Measurements from ENCODE around the gene MUSTN1. TPM values are rescaled to one million over a fixed set of nuclear protein-coding genes. Genes with fewer than 3 reads are reported as not detected.

The MUSTN1 gene
- total and polyA plus RNA-seq, 2 donors (not counting 1 experiment from before 2014, with no cell fraction given): 0.79 to 11.2 TPM

DNA sequence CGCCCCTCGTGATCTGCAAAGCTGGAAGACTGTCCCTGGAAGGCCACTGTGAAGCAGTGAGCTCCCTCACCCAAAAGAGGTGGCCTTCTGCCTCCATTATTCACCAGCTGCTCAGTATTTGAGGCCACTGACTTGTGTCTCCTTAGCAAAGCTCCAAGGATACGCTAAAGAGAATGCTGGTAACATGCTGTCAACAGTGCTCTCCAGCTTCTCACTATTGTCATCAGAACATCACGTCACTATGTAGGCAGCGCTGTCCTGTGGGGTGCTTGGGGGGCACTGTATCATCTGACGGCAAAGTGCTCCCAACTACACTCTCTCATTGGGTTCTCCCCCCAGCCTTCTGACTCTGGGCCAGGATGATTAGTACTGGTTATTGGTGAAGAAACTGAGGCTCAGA lies 18.6 kb downstream of the MUSTN1 start:
- Histone ChIP-seq H3K4me1 (ENCODE audit: control insufficient read depth in 2 of 2, insufficient read depth in 2 of 2, low read length in 2 of 2) (no peaks in the 10 kb centered on the region), H3K9ac (ENCODE audit: low read length) (no peak overlapping the region), H3K4me3 (ENCODE audit: control extremely low read depth in 1 of 5, extremely low read depth in 1 of 5, insufficient read depth in 1 of 5, low read depth in 2 of 5, low read length in 4 of 5) (no peak overlapping the region), H3K9me3 (ENCODE audit: control extremely low read depth in 1 of 3, control insufficient read depth in 2 of 3, insufficient read depth in 1 of 3, low read length in 2 of 3) (no peaks in the 10 kb centered on the region), H3K27me3 (replicated peaks in 1 of 4; ENCODE audit: control extremely low read depth in 1 of 4, control insufficient read depth in 3 of 4, insufficient read depth in 4 of 4, low read length in 3 of 4) (no peaks in the 10 kb centered on the region), H3K4me2 (replicated peaks; ENCODE audit: low read depth, low read length, poor library complexity, severe bottlenecking) (no peak overlapping the region), H4K20me1 (ENCODE audit: control insufficient read depth, insufficient read depth, low read length, poor library complexity, severe bottlenecking) (no peaks in the 10 kb centered on the region), H3K27ac (ENCODE audit: low read length in 2 of 2) (no peak overlapping the region), H3K36me3 (replicated peaks in 1 of 2; ENCODE audit: control extremely low read depth in 1 of 2, control insufficient read depth in 1 of 2, extremely low read depth in 1 of 2, insufficient read depth in 2 of 2, low read length in 1 of 2) (no peaks in the 10 kb centered on the region), H2AFZ (ENCODE audit: insufficient read depth, low read depth, low read length, poor library complexity, severe bottlenecking) (no peak overlapping the region), H3K79me2 (ENCODE audit: control insufficient read depth, insufficient read depth, low read length) (no peaks in the 10 kb centered on the region)
- no peak overlapping the region for H3K27ac Mint-ChIP-seq
- H3K4me3 Mint-ChIP-seq: no peak overlapping the region
- H3K4me1 Mint-ChIP-seq: no peaks in the 10 kb centered on the region
- no peak for ATAC-seq (ENCODE audit: low read depth)
- ChIA-PET CTCF (interaction anchor here (1.7 kb wide), 1 partner anchor 17 kb away, joined by 3 read pairs; no protein-coding TSS in a partner anchor), POLR2A (no interaction called here)
- no peaks in the 10 kb centered on the region for H3K27me3 Mint-ChIP-seq
- intact Hi-C loops (cut with micrococcal nuclease): no loop called here
- no peak for TF ChIP-seq EZH2 (IDR thresholded peaks at IDR 0.05; ENCODE audit: borderline replicate concordance, insufficient read depth, low read depth, low read length, poor library complexity, severe bottlenecking)
- TF ChIP-seq, protein P1, sequence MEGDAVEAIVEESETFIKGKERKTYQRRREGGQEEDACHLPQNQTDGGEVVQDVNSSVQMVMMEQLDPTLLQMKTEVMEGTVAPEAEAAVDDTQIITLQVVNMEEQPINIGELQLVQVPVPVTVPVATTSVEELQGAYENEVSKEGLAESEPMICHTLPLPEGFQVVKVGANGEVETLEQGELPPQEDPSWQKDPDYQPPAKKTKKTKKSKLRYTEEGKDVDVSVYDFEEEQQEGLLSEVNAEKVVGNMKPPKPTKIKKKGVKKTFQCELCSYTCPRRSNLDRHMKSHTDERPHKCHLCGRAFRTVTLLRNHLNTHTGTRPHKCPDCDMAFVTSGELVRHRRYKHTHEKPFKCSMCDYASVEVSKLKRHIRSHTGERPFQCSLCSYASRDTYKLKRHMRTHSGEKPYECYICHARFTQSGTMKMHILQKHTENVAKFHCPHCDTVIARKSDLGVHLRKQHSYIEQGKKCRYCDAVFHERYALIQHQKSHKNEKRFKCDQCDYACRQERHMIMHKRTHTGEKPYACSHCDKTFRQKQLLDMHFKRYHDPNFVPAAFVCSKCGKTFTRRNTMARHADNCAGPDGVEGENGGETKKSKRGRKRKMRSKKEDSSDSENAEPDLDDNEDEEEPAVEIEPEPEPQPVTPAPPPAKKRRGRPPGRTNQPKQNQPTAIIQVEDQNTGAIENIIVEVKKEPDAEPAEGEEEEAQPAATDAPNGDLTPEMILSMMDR (IDR thresholded peaks at IDR 0.05): no peak
- no peaks in the 10 kb centered on the region for H3K9me3 Mint-ChIP-seq (ENCODE audit: insufficient read depth)
- no peak for DNase-seq
- 92% methylated on average over 2 of the region's 6 CpGs for WGBS (ENCODE audit: insufficient coverage)

DNA sequence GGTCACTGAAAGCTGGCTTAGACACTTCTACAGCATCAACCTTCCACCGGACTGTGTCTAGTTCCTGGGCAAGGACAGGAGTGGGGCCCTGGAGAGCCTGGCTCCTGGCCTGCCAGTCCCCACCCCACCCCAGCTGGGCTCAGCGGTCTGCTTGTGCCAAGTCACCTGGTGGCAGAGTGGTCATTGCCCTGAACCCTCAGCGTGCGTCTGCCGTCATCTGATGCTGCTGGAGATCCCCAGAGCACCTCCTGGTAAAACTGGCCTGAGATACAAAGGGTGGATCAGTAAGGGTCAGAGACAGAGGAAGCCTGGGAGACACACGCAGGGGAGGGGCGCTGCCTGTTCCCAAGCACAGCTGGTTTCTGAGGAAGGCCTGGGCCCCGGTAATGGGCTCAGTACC lies 21.0 kb downstream of the MUSTN1 start:
- CTCF ChIA-PET: no interaction called here
- H4K20me1 ChIP-seq (ENCODE audit: control insufficient read depth, insufficient read depth, low read length, poor library complexity, severe bottlenecking): no peaks in the 10 kb centered on the region
- H3K9ac ChIP-seq (ENCODE audit: low read length): no peak overlapping the region
- ATAC-seq (ENCODE audit: low read depth): no peak
- TF ChIP-seq, protein P1 (IDR thresholded peaks at IDR 0.05): no peak
- TF ChIP-seq EZH2 (IDR thresholded peaks at IDR 0.05; ENCODE audit: borderline replicate concordance, insufficient read depth, low read depth, low read length, poor library complexity, severe bottlenecking): no peak
- WGBS (ENCODE audit: insufficient coverage): 97% methylated on average over 8 of the region's 8 CpGs
- no peaks in the 10 kb centered on the region for H3K79me2 ChIP-seq (ENCODE audit: control insufficient read depth, insufficient read depth, low read length)
- intact Hi-C loops (cut with micrococcal nuclease): no loop called here
- no peak overlapping the region for H3K4me2 ChIP-seq (replicated peaks; ENCODE audit: low read depth, low read length, poor library complexity, severe bottlenecking)
- H3K36me3 ChIP-seq (replicated peaks in 1 of 2; ENCODE audit: control extremely low read depth in 1 of 2, control insufficient read depth in 1 of 2, extremely low read depth in 1 of 2, insufficient read depth in 2 of 2, low read length in 1 of 2): no peaks in the 10 kb centered on the region
- no peaks in the 10 kb centered on the region for H3K9me3 Mint-ChIP-seq (ENCODE audit: insufficient read depth)
- H2AFZ ChIP-seq (ENCODE audit: insufficient read depth, low read depth, low read length, poor library complexity, severe bottlenecking): no peak overlapping the region
- no peaks in the 10 kb centered on the region for H3K27me3 Mint-ChIP-seq
- no peaks in the 10 kb centered on the region for H3K9me3 ChIP-seq (ENCODE audit: control extremely low read depth in 1 of 3, control insufficient read depth in 2 of 3, insufficient read depth in 1 of 3, low read length in 2 of 3)
- no peaks in the 10 kb centered on the region for H3K27me3 ChIP-seq (replicated peaks in 1 of 4; ENCODE audit: control extremely low read depth in 1 of 4, control insufficient read depth in 3 of 4, insufficient read depth in 4 of 4, low read length in 3 of 4)
- no peak overlapping the region for H3K27ac ChIP-seq (ENCODE audit: low read length in 2 of 2)
- no peaks in the 10 kb centered on the region for H3K4me1 ChIP-seq (ENCODE audit: control insufficient read depth in 2 of 2, insufficient read depth in 2 of 2, low read length in 2 of 2)
- no peak for DNase-seq
- no peak overlapping the region for H3K4me3 Mint-ChIP-seq
- POLR2A ChIA-PET: no interaction called here
- no peak overlapping the region for H3K27ac Mint-ChIP-seq
- H3K4me3 ChIP-seq (ENCODE audit: control extremely low read depth in 1 of 5, extremely low read depth in 1 of 5, insufficient read depth in 1 of 5, low read depth in 2 of 5, low read length in 4 of 5): no peak overlapping the region
- H3K4me1 Mint-ChIP-seq: no peaks in the 10 kb centered on the region
